PC-9 (cell line): ENCODE data around the gene DUSP7. TPM values are rescaled to one million over a fixed set of nuclear protein-coding genes. Genes with fewer than 3 reads are reported as not detected.
A peak's percentile ranks its signal among the peaks of the same experiment; 100 is the strongest.

Experiments
- BruUV-seq: library from RNA; stranded (reverse); fragments of 400-500 nt; replicated peaks from 2 replicates; lab custom pipeline; 2021; lab: Mats Ljungman, UMichigan
- CTCF ChIA-PET: fragments of 300-600 bp; sonication (Branson Sonifier 250); formaldehyde crosslinking; loops from one replicate; lab custom pipeline; 2022; ENCODE audit warnings: antibody characterized with exemption; lab: Charles Lee
- POLR2A ChIA-PET: fragments of 300-600 bp; sonication (Branson Sonifier 250); formaldehyde crosslinking; loops from one replicate; lab custom pipeline; 2022; ENCODE audit warnings: antibody characterized with exemption; ENCODE audit not compliant: unreplicated experiment; lab: Charles Lee
- DNase-seq, 2 experiments: peaks; one replicate each; pipeline versions ENCODE4 v3.0.0 to v3.0.0-alpha.2; 2015 to 2022; ENCODE audit warnings: mixed read lengths in 1 of 2
- H2AFZ ChIP-seq: fragments of 200-600 bp; sonication (generic); 2 replicates; pipeline ENCODE4 v1.8.1; 2017; ENCODE audit warnings: antibody characterized with exemption
- H3F3A ChIP-seq: fragments of 200-600 bp; sonication (generic); 2 replicates; pipeline ENCODE4 v1.8.1; 2017; ENCODE audit warnings: antibody characterized with exemption, mild to moderate bottlenecking, low read depth; ENCODE audit not compliant: insufficient read depth
- H3K27ac ChIP-seq: fragments of 200-600 bp; sonication (generic); 2 replicates; pipeline ENCODE4 v1.6.1; 2016; ENCODE audit warnings: mixed run types
- H3K27me3 ChIP-seq: fragments of 200-600 bp; sonication (generic); 2 replicates; pipeline ENCODE4 v1.6.1; 2016; ENCODE audit warnings: low read depth, mixed run types; ENCODE audit not compliant: insufficient read depth
- H3K36me3 ChIP-seq: fragments of 200-600 bp; sonication (generic); 2 replicates; pipeline ENCODE4 v1.6.1; 2016; ENCODE audit warnings: low read depth, mixed run types
- H3K4me1 ChIP-seq: fragments of 200-600 bp; sonication (generic); replicated peaks from 2 replicates; pipeline ENCODE4 v1.6.1; 2016; ENCODE audit warnings: mixed run types; ENCODE audit not compliant: insufficient read depth
- H3K4me2 ChIP-seq: fragments of 200-600 bp; sonication (generic); 2 replicates; pipeline ENCODE4 v1.6.1; 2017; ENCODE audit warnings: mixed run types
- H3K4me3 ChIP-seq: fragments of 200-600 bp; sonication (generic); 2 replicates; pipeline ENCODE4 v1.6.1; 2016; ENCODE audit warnings: mixed run types
- H3K79me2 ChIP-seq: fragments of 200-600 bp; sonication (generic); 2 replicates; pipeline ENCODE4 v1.6.1; 2017; ENCODE audit warnings: low read depth, mixed run types
- H3K9me2 ChIP-seq: fragments of 200-600 bp; sonication (generic); 2 replicates; pipeline ENCODE4 v1.8.1; 2017; ENCODE audit warnings: mild to moderate bottlenecking; ENCODE audit not compliant: insufficient read depth
- H3K9me3 ChIP-seq: fragments of 200-600 bp; sonication (generic); 2 replicates; pipeline ENCODE4 v1.8.1; 2016; ENCODE audit warnings: low read depth; ENCODE audit not compliant: insufficient read depth
- H4K20me1 ChIP-seq: fragments of 200-600 bp; sonication (generic); 2 replicates; pipeline ENCODE4 v1.8.1; 2017; ENCODE audit not compliant: insufficient read depth
- EZH2 ChIP-seq: fragments of 200-600 bp; sonication (generic); IDR thresholded peaks from 2 replicates; pipeline ENCODE4 v1.8.0; 2017; ENCODE audit warnings: antibody characterized with exemption, low read depth
- intact Hi-C: fragments of 100-400 bp; cut with micrococcal nuclease; formaldehyde crosslinking; loops from one replicate; pipeline ENCODE4 v1.10.0; 2022; ENCODE audit not compliant: unreplicated experiment
- total RNA-seq: library from RNA; stranded (reverse); gene quantifications from 2 replicates; pipeline ENCODE4 v1.2.3, GENCODE V29; 2021
- TF ChIP-seq, protein P1 (sequence below): fragments of 200-600 bp; sonication (generic); conservative IDR thresholded peaks from 2 replicates; pipeline ENCODE4 v1.6.1; 2017; ENCODE audit warnings: mixed run types, antibody characterized with exemption, mild to moderate bottlenecking, moderate library complexity

DUSP7 gene
- total RNA-seq, 1 experiment from 2014 or later, result 9.5 TPM

DNA sequence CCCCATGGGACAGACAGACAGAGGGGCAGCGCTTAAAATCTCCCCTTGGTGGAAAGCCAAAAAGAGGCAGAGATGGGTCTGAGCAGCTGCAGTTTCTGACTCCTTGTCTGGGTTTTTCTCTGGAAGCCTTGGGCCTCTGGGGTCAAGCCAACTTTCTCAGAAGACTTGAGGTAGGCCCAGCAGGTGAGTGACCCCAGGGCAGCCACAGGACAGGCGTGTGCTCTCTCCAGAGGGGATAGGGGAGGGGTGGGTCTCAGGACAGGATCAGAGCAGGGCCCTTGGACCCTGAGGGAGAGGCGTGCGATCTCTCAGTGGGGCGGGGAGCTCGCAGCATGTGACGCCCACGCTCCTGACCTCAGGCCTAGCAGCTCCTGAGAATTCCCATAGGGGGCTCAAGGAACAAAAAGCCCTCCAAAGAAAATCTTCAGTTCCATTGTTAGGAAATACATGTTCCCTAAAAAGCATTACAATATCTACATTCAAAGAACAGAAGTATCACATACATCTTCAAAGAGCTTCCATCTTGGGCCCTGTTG, 34.6 kb upstream of the DUSP7 start:
- H3K4me3 ChIP-seq, result no peak overlapping the region
- no TSS peak for BruUV-seq
- no peaks in the 10 kb centered on the region for H3F3A ChIP-seq
- no peaks in the 10 kb centered on the region for H3K9me2 ChIP-seq
- intact Hi-C loops, result loop anchor here (1.0 kb wide), 1 partner anchor 8 kb away; no protein-coding TSS in a partner anchor
- H3K36me3 ChIP-seq, result no peaks in the 10 kb centered on the region
- ChIA-PET CTCF (interaction anchor here (1.5 kb wide), 1 partner anchor 38 kb away, joined by 3 read pairs; no protein-coding TSS in a partner anchor), POLR2A (interaction anchor here (0.6 kb wide), 1 partner anchor 1848 kb away, joined by 3 read pairs; no protein-coding TSS in a partner anchor)
- no peaks in the 10 kb centered on the region for H3K9me3 ChIP-seq
- no peaks in the 10 kb centered on the region for H3K79me2 ChIP-seq
- H4K20me1 ChIP-seq, result no peaks in the 10 kb centered on the region
- no peak overlapping the region for H3K4me2 ChIP-seq
- no peaks in the 10 kb centered on the region for H3K27me3 ChIP-seq
- TF ChIP-seq, protein P1, sequence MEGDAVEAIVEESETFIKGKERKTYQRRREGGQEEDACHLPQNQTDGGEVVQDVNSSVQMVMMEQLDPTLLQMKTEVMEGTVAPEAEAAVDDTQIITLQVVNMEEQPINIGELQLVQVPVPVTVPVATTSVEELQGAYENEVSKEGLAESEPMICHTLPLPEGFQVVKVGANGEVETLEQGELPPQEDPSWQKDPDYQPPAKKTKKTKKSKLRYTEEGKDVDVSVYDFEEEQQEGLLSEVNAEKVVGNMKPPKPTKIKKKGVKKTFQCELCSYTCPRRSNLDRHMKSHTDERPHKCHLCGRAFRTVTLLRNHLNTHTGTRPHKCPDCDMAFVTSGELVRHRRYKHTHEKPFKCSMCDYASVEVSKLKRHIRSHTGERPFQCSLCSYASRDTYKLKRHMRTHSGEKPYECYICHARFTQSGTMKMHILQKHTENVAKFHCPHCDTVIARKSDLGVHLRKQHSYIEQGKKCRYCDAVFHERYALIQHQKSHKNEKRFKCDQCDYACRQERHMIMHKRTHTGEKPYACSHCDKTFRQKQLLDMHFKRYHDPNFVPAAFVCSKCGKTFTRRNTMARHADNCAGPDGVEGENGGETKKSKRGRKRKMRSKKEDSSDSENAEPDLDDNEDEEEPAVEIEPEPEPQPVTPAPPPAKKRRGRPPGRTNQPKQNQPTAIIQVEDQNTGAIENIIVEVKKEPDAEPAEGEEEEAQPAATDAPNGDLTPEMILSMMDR, result no peak
- TF ChIP-seq EZH2, result no peak
- H3K4me1 ChIP-seq, result no peaks in the 10 kb centered on the region
- DNase-seq, result no peak
- no peak overlapping the region for H2AFZ ChIP-seq
- no peak overlapping the region for H3K27ac ChIP-seq

DNA sequence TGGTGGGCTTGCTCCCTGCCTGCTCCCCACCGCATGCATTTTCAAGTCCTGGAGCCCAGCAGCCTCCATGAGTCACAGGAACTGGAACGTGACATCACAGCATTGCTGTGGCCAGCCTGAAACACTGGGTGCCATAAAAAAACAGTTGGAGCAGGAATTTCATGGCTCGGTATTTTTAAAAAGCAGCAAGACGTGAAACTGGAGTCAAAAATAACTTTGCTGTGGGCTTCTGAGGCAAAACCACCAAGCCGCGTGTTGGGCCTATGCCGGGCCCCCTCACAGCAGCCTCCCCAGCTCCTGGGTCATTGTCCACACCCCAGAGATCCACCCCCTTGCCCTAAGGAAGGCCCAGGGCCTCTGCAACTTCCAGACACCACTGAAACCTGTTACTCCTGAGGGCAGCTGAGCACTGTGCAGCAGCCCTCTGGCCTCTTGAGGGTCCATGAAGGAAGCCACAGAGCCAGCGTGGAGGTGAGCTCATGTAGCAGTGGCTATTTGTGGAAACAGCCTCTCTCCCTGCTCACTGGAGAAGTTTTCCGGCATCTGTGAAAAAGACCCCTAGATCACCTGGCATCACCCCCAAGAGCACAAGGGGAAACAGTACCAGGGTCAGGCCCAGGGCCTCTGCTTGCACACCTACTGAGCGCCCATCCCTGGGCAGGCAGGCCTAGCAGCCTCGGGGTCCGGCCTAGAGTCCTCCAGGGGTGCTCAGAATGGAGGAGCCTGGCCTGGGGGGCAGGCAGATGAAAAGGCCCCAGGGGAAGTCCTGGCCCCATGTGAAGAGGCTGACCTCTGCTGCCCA, 34.0 kb upstream of the DUSP7 start:
- no peaks in the 10 kb centered on the region for H3K9me3 ChIP-seq
- no peaks in the 10 kb centered on the region for H3K9me2 ChIP-seq
- H3K4me2 ChIP-seq, result no peak overlapping the region
- intact Hi-C loops, result loop anchor here (1.0 kb wide), 1 partner anchor 9 kb away; no protein-coding TSS in a partner anchor
- no peaks in the 10 kb centered on the region for H3K36me3 ChIP-seq
- no peaks in the 10 kb centered on the region for H3K27me3 ChIP-seq
- no peaks in the 10 kb centered on the region for H4K20me1 ChIP-seq
- CTCF ChIA-PET, result no interaction called here
- H2AFZ ChIP-seq, result no peak overlapping the region
- no peaks in the 10 kb centered on the region for H3K79me2 ChIP-seq
- H3K4me3 ChIP-seq, result no peak overlapping the region
- TF ChIP-seq, protein P1, result no peak
- TF ChIP-seq EZH2, result no peak
- H3K4me1 ChIP-seq, result no peaks in the 10 kb centered on the region
- no peaks in the 10 kb centered on the region for H3F3A ChIP-seq
- DNase-seq, result peak in 1 of 2 experiments; percentile 52
- H3K27ac ChIP-seq, result no peak overlapping the region
- BruUV-seq, result no TSS peak
- POLR2A ChIA-PET, result no interaction called here

GRCh38 chr3:52089691-52090090, 33.3 kb upstream of the DUSP7 start:
- Histone ChIP-seq H3K4me3 (no peak overlapping the region), H4K20me1 (no peaks in the 10 kb centered on the region), H3K79me2 (no peaks in the 10 kb centered on the region), H3K27ac (no peak overlapping the region), H3K27me3 (no peaks in the 10 kb centered on the region), H3K36me3 (no peaks in the 10 kb centered on the region), H3K4me1 (no peaks in the 10 kb centered on the region), H3K9me2 (no peaks in the 10 kb centered on the region), H3F3A (no peaks in the 10 kb centered on the region), H2AFZ (no peak overlapping the region), H3K9me3 (no peaks in the 10 kb centered on the region), H3K4me2 (no peak overlapping the region)
- POLR2A ChIA-PET, result no interaction called here
- no peak for DNase-seq
- no peak for TF ChIP-seq EZH2
- TF ChIP-seq, protein P1, result no peak
- CTCF ChIA-PET, result no interaction called here
- no TSS peak for BruUV-seq
- intact Hi-C loops, result loop anchor here (1.0 kb wide), 1 partner anchor 10 kb away; no protein-coding TSS in a partner anchor
